CD4-positive, CD25-positive, alpha-beta regulatory T cell (primary cell): ENCODE results near the gene MRPS15. TPM values are rescaled to one million over a fixed set of nuclear protein-coding genes. Genes with fewer than 3 reads are reported as not detected.
"Not testable (repeated sequence)": the region's sequence is repeated elsewhere in the genome, so short reads cannot be mapped to it uniquely, and the experiment has no call there.

ENCODE experiments used
- ATAC-seq, 2 donors: fragments of 150-1000 bp; cut with Tn5 transposase; one replicate each; pipeline ENCODE4 v1.10.0; 2021; ENCODE audit warnings: low read depth in 2 of 2, moderate number of reproducible peaks in 2 of 2, moderate library complexity in 1 of 2
- DNase-seq, 3 donors: peaks; one replicate each; pipeline versions ENCODE4 v3.0.0 to v3.0.0-alpha.2; 2012 to 2022; ENCODE audit warnings: mixed read lengths in 1 of 3
- H3K27ac ChIP-seq: one replicate; pipeline ENCODE4 v1.7.0; 2013; ENCODE audit warnings: mild to moderate bottlenecking, low read length; ENCODE audit not compliant: insufficient read depth, poor library complexity, severe bottlenecking
- H3K27me3 ChIP-seq: one replicate; pipeline ENCODE4 v1.7.0; 2013; ENCODE audit warnings: low read length; ENCODE audit not compliant: control insufficient read depth, insufficient read depth
- H3K36me3 ChIP-seq: one replicate; pipeline ENCODE4 v1.7.0; 2013; ENCODE audit warnings: mild to moderate bottlenecking, low read length, moderate library complexity; ENCODE audit not compliant: control insufficient read depth, insufficient read depth
- H3K4me1 ChIP-seq: 2 replicates; pipeline ENCODE4 v1.7.0; 2013; ENCODE audit warnings: mild to moderate bottlenecking, low read length; ENCODE audit not compliant: insufficient read depth, control insufficient read depth, poor library complexity, severe bottlenecking
- H3K4me3 ChIP-seq: one replicate; pipeline ENCODE4 v1.7.0; 2013; ENCODE audit warnings: low read depth, mild to moderate bottlenecking, low read length, moderate library complexity
- H3K9me3 ChIP-seq, 2 experiments: 1 replicate in 1 of 2; 2 replicates in 1 of 2; pipeline ENCODE4 v1.7.0; 2013; ENCODE audit warnings: low read length in 2 of 2, mild to moderate bottlenecking in 1 of 2, moderate library complexity in 1 of 2; ENCODE audit not compliant: control insufficient read depth in 2 of 2
- H3K27ac Mint-ChIP-seq, 3 donors: one replicate each; pipeline ENCODE4 v1.8.0; 2020 to 2022; ENCODE audit warnings: mild to moderate bottlenecking in 3 of 3, mixed read lengths in 3 of 3, moderate library complexity in 2 of 3
- H3K27me3 Mint-ChIP-seq: one replicate; pipeline ENCODE4 v1.8.0; 2022; ENCODE audit warnings: mild to moderate bottlenecking, mixed read lengths
- H3K36me3 Mint-ChIP-seq: one replicate; pipeline ENCODE4 v1.8.0; 2020; ENCODE audit warnings: mixed read lengths
- H3K4me1 Mint-ChIP-seq, 4 donors: one replicate each; pipeline ENCODE4 v1.8.0; 2020 to 2022; ENCODE audit warnings: mixed read lengths in 4 of 4, mild to moderate bottlenecking in 1 of 4
- H3K4me3 Mint-ChIP-seq, 4 donors: one replicate each; pipeline ENCODE4 v1.8.0; 2020 to 2022; ENCODE audit warnings: mild to moderate bottlenecking in 4 of 4, mixed read lengths in 4 of 4, moderate library complexity in 3 of 4
- H3K9me3 Mint-ChIP-seq, 7 donors: one replicate each; pipeline ENCODE4 v1.8.0; 2020 to 2022; ENCODE audit warnings: mixed read lengths in 7 of 7, mild to moderate bottlenecking in 3 of 7, moderate library complexity in 2 of 7
- polyA plus RNA-seq, 4 donors: library from polyadenylated mRNA; unstranded; fragments of 300-500 nt; fragmentation: Illumina TruSeq; gene quantifications; one replicate each; pipeline ENCODE4 v1.2.3, GENCODE V29; 2021
- total RNA-seq: library from RNA; stranded (reverse); gene quantifications from one replicate; pipeline ENCODE4 v1.2.3, GENCODE V29; 2022

Gene MRPS15
- total and polyA plus RNA-seq, 5 donors from 2014 or later: 36.7 to 97.2 (median 69.2) TPM

- H3K27me3 ChIP-seq: peaks cover 2% of the 10 kb centered on the region
- ATAC-seq: no peak
- DNase-seq: no peak
- Mint-ChIP-seq H3K36me3 (no peaks in the 10 kb centered on the region), H3K4me3 (peak overlapping the region in 3 of 4 donors; percentile 12 to 76 (median 62)), H3K27ac (peak overlapping the region in 1 of 3 donors; percentile 75), H3K27me3 (peaks cover 16% of the 10 kb centered on the region), H3K4me1 (peaks cover 0 to 12% (median 1%) of the 10 kb centered on the region in 4 donors), H3K9me3 (no peaks in the 10 kb centered on the region)
- H3K4me3 ChIP-seq: no peak overlapping the region
- peaks cover 4% of the 10 kb centered on the region for H3K4me1 ChIP-seq
- H3K27ac ChIP-seq: no peak overlapping the region
- H3K36me3 ChIP-seq: no peaks in the 10 kb centered on the region
- H3K9me3 ChIP-seq: no peaks in the 10 kb centered on the region
These were observed 17.9 kb upstream of the MRPS15 start for GRCh38 chr1:36481771-36482723.

GRCh38 chr1:36481091-36481490 is 16.9 kb upstream of the MRPS15 start:
- no peak overlapping the region for H3K4me3 ChIP-seq
- H3K27ac ChIP-seq: no peak overlapping the region
- H3K4me3 Mint-ChIP-seq: no peak overlapping the region
- peaks cover 0 to 12% (median 1%) of the 10 kb centered on the region in 4 donors for H3K4me1 Mint-ChIP-seq
- no peaks in the 10 kb centered on the region for H3K9me3 Mint-ChIP-seq
- H3K36me3 ChIP-seq: no peaks in the 10 kb centered on the region
- H3K4me1 ChIP-seq: peaks cover 4% of the 10 kb centered on the region
- peaks cover 2% of the 10 kb centered on the region for H3K27me3 ChIP-seq
- peak overlapping the region in 1 of 3 donors; percentile 47 for H3K27ac Mint-ChIP-seq
- H3K27me3 Mint-ChIP-seq: peaks cover 12% of the 10 kb centered on the region
- DNase-seq: no peak
- H3K9me3 ChIP-seq: no peaks in the 10 kb centered on the region
- no peak for ATAC-seq
- no peaks in the 10 kb centered on the region for H3K36me3 Mint-ChIP-seq

- no peak overlapping the region for H3K4me3 Mint-ChIP-seq
- H3K27ac Mint-ChIP-seq: no peak overlapping the region
- Histone ChIP-seq H3K4me3 (no peak overlapping the region), H3K27me3 (peaks cover 2% of the 10 kb centered on the region), H3K27ac (no peak overlapping the region), H3K36me3 (no peaks in the 10 kb centered on the region), H3K4me1 (peaks cover 4% of the 10 kb centered on the region), H3K9me3 (no peaks in the 10 kb centered on the region)
- H3K9me3 Mint-ChIP-seq: no peaks in the 10 kb centered on the region
- no peaks in the 10 kb centered on the region for H3K36me3 Mint-ChIP-seq
- ATAC-seq: no peak
- DNase-seq: no peak
- peaks cover 0 to 12% (median 1%) of the 10 kb centered on the region in 4 donors for H3K4me1 Mint-ChIP-seq
- H3K27me3 Mint-ChIP-seq: peaks cover 9% of the 10 kb centered on the region
These were observed 16.0 kb upstream of the MRPS15 start for GRCh38 chr1:36480161-36480560.

- peak overlapping the region in 1 of 3 donors; percentile 57 for H3K27ac Mint-ChIP-seq
These were observed 15.4 kb upstream of the MRPS15 start for GRCh38 chr1:36479505-36480051.

GRCh38 chr1:36477615-36478014 is 13.4 kb upstream of the MRPS15 start:
- not testable (repeated sequence) for H3K27me3 ChIP-seq, H3K36me3 ChIP-seq, H3K4me1 ChIP-seq, ATAC-seq, H3K4me3 Mint-ChIP-seq, H3K27ac ChIP-seq, H3K4me3 ChIP-seq, DNase-seq, H3K27ac Mint-ChIP-seq, H3K27me3 Mint-ChIP-seq, H3K9me3 ChIP-seq, H3K36me3 Mint-ChIP-seq, H3K9me3 Mint-ChIP-seq
- peaks cover 0 to 12% (median 1%) of the 10 kb centered on the region in 4 donors for H3K4me1 Mint-ChIP-seq

More at GRCh38 chr1:36479505-36480051, 15.4 kb upstream of the MRPS15 start:
- Mint-ChIP-seq H3K4me1 (peaks cover 0 to 12% (median 1%) of the 10 kb centered on the region in 4 donors), H3K4me3 (no peak overlapping the region), H3K9me3 (no peaks in the 10 kb centered on the region), H3K36me3 (no peaks in the 10 kb centered on the region), H3K27me3 (peaks cover 9% of the 10 kb centered on the region)
- no peak overlapping the region for H3K4me3 ChIP-seq
- peaks cover 4% of the 10 kb centered on the region for H3K4me1 ChIP-seq
- H3K9me3 ChIP-seq: no peaks in the 10 kb centered on the region
- DNase-seq (no peak), ATAC-seq (no peak)
- H3K27ac ChIP-seq: no peak overlapping the region
- H3K27me3 ChIP-seq: peaks cover 2% of the 10 kb centered on the region
- no peaks in the 10 kb centered on the region for H3K36me3 ChIP-seq

GRCh38 chr1:36476945-36477344 is 12.8 kb upstream of the MRPS15 start:
- peaks cover 0 to 6% (median under 1%) of the 10 kb centered on the region in 4 donors for H3K4me1 Mint-ChIP-seq
- peaks cover under 1% of the 10 kb centered on the region for H3K27me3 Mint-ChIP-seq
- no peak for ATAC-seq
- Histone ChIP-seq H3K4me3 (no peak overlapping the region), H3K36me3 (no peaks in the 10 kb centered on the region), H3K4me1 (no peaks in the 10 kb centered on the region), H3K27ac (no peak overlapping the region), H3K27me3 (peaks cover 2% of the 10 kb centered on the region), H3K9me3 (no peaks in the 10 kb centered on the region)
- no peak for DNase-seq
- no peaks in the 10 kb centered on the region for H3K36me3 Mint-ChIP-seq
- peak overlapping the region in 1 of 3 donors; percentile 69 for H3K27ac Mint-ChIP-seq
- H3K9me3 Mint-ChIP-seq: no peaks in the 10 kb centered on the region
- H3K4me3 Mint-ChIP-seq: no peak overlapping the region

GRCh38 chr1:36475910-36476604 is 11.9 kb upstream of the MRPS15 start:
- H3K4me3 Mint-ChIP-seq: no peak overlapping the region
- H3K36me3 Mint-ChIP-seq: no peaks in the 10 kb centered on the region
- Histone ChIP-seq H3K27ac (no peak overlapping the region), H3K27me3 (no peaks in the 10 kb centered on the region), H3K4me3 (no peak overlapping the region), H3K36me3 (no peaks in the 10 kb centered on the region), H3K4me1 (no peaks in the 10 kb centered on the region), H3K9me3 (no peaks in the 10 kb centered on the region)
- H3K27ac Mint-ChIP-seq: no peak overlapping the region
- DNase-seq (no peak), ATAC-seq (no peak)
- no peaks in the 10 kb centered on the region for H3K4me1 Mint-ChIP-seq
- no peaks in the 10 kb centered on the region for H3K27me3 Mint-ChIP-seq
- H3K9me3 Mint-ChIP-seq: no peaks in the 10 kb centered on the region
